Activated CD4-positive, alpha-beta T cell treated with anti-CD3 and anti-CD28 coated beads for 48 hours (primary cell): ENCODE results near the gene ACOT4.
"Not testable (repeated sequence)": the region's sequence is repeated elsewhere in the genome, so short reads cannot be mapped to it uniquely, and the experiment has no call there.

Experiments used
- DNase-seq: peaks from one replicate; pipeline ENCODE4 v3.0.0-alpha.2; 2020

ACOT4 gene

GRCh38 chr14:73582102-73582979 lies 9.3 kb upstream of the ACOT4 start:
- DNase-seq: not testable (repeated sequence)

- no peak for DNase-seq
Measured at GRCh38 chr14:73588695-73589094, 3.0 kb upstream of the ACOT4 start.

- no peak for DNase-seq
Measured at GRCh38 chr14:73589116-73589515, 2.6 kb upstream of the ACOT4 start.

GRCh38 chr14:73590673-73591004 lies 1.0 kb upstream of the ACOT4 start:
- not testable (repeated sequence) for DNase-seq

- no peak for DNase-seq
Measured at GRCh38 chr14:73594491-73594890, 2.8 kb downstream of the ACOT4 start.

GRCh38 chr14:73599499-73599898 lies 7.8 kb downstream of the ACOT4 start:
- no peak for DNase-seq

- no peak for DNase-seq
Measured at GRCh38 chr14:73602994-73603393, 11.3 kb downstream of the ACOT4 start.

- DNase-seq: no peak
Measured at GRCh38 chr14:73606271-73606670, 14.6 kb downstream of the ACOT4 start.

- no peak for DNase-seq
Measured at GRCh38 chr14:73607241-73607640, 15.6 kb downstream of the ACOT4 start.

GRCh38 chr14:73610687-73611086 lies 19.0 kb downstream of the ACOT4 start:
- no peak for DNase-seq

- peak; percentile 80 for DNase-seq
Measured at GRCh38 chr14:73612339-73613045, 20.8 kb downstream of the ACOT4 start, which contains the start of gene ACOT6. ACOT6 (plus strand) TSS chr14:73612517; CDS start chr14:73612572, 55 bp downstream.

- DNase-seq: no peak
Measured at GRCh38 chr14:73613046-73613383, 21.3 kb downstream of the ACOT4 start.

GRCh38 chr14:73613419-73613963 lies 21.8 kb downstream of the ACOT4 start:
- no peak for DNase-seq

- DNase-seq: no peak
Measured at GRCh38 chr14:73616831-73617230, 25.2 kb downstream of the ACOT4 start.

GRCh38 chr14:73619524-73619923 lies 27.9 kb downstream of the ACOT4 start:
- no peak for DNase-seq

- no peak for DNase-seq
Measured at GRCh38 chr14:73620268-73620667, 28.6 kb downstream of the ACOT4 start.

- DNase-seq: no peak
Measured at GRCh38 chr14:73623504-73624054, 31.9 kb downstream of the ACOT4 start.

- no peak for DNase-seq
Measured at GRCh38 chr14:73625706-73626105, 34.0 kb downstream of the ACOT4 start.

GRCh38 chr14:73627151-73627558 lies 35.5 kb downstream of the ACOT4 start:
- no peak for DNase-seq

GRCh38 chr14:73630009-73630780 lies 38.5 kb downstream of the ACOT4 start:
- DNase-seq: no peak

- peak; percentile 67 for DNase-seq
Measured at GRCh38 chr14:73633116-73634010, 41.7 kb downstream of the ACOT4 start.
